HEK293T (cell line): ENCODE data around the gene TUB.

Experiments used
- ARNT ChIP-seq: fragments of 450-650 bp; IDR thresholded peaks from 2 replicates; pipeline ENCODE4 v1.6.1; 2017; ENCODE audit warnings: mild to moderate bottlenecking
- FOXA1 ChIP-seq: fragments of 450-650 bp; IDR thresholded peaks from 2 replicates; pipeline ENCODE4 v1.6.1; 2016; ENCODE audit warnings: mild to moderate bottlenecking
- FOXK2 ChIP-seq: fragments of 450-650 bp; IDR thresholded peaks from 2 replicates; pipeline ENCODE4 v1.6.1; 2016; ENCODE audit warnings: mild to moderate bottlenecking
- FOXM1 ChIP-seq: fragments of 450-650 bp; IDR thresholded peaks from 2 replicates; pipeline ENCODE4 v1.6.1; 2017; ENCODE audit warnings: mild to moderate bottlenecking, borderline replicate concordance
- SUZ12 ChIP-seq: fragments of 450-650 bp; IDR thresholded peaks from 2 replicates; pipeline ENCODE4 v1.6.1; 2016; ENCODE audit warnings: mild to moderate bottlenecking
- TARDBP ChIP-seq: fragments of 450-650 bp; IDR thresholded peaks from 2 replicates; pipeline ENCODE4 v1.6.1; 2016
- ZNF384 ChIP-seq: fragments of 450-650 bp; IDR thresholded peaks from 2 replicates; pipeline ENCODE4 v1.6.1; 2016
- TF ChIP-seq, protein P1 (sequence below): fragments of 450-650 bp; IDR thresholded peaks from 2 replicates; pipeline ENCODE4 v1.6.1; 2016

DNA sequence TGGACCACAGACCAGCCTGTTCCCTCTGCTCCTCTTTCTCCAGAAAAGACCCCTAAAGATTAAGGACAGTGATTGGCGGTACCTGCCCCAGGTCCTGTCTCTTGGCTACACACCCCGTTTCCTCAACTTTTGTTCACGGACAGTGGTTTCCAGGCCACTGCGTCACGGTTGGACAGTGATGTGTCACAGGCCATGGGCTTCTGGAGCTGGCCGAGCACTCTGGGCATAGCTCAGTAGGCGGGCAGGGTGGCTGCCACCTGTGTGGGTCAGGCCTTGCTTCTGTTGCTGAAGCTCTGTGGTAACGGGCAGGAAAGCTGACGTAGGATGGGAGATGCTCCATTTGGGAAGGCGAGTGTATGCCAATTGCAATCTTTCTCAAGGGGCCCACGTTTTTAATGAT is 13.6 kb downstream of the TUB start:
- TF ChIP-seq TARDBP (no peak), ARNT (no peak), FOXM1 (no peak), ZNF384 (no peak), FOXK2 (no peak), FOXA1 (no peak), SUZ12 (no peak)
- TF ChIP-seq, protein P1, sequence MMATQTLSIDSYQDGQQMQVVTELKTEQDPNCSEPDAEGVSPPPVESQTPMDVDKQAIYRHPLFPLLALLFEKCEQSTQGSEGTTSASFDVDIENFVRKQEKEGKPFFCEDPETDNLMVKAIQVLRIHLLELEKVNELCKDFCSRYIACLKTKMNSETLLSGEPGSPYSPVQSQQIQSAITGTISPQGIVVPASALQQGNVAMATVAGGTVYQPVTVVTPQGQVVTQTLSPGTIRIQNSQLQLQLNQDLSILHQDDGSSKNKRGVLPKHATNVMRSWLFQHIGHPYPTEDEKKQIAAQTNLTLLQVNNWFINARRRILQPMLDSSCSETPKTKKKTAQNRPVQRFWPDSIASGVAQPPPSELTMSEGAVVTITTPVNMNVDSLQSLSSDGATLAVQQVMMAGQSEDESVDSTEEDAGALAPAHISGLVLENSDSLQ, result no peak
